Skeletal muscle satellite cell (primary cell): ENCODE data around the gene PAQR9. TPM values are rescaled to one million over a fixed set of nuclear protein-coding genes. Genes with fewer than 3 reads are reported as not detected.

ENCODE experiments used
- H3K27me3 ChIP-seq: 2 replicates; pipeline ENCODE4 v1.7.0; 2013; ENCODE audit warnings: low read length; ENCODE audit not compliant: control insufficient read depth, insufficient read depth
- H3K36me3 ChIP-seq: 2 replicates; pipeline ENCODE4 v1.7.0; 2013; ENCODE audit warnings: mild to moderate bottlenecking, control low read depth, low read length; ENCODE audit not compliant: insufficient read depth
- H3K4me1 ChIP-seq: 2 replicates; pipeline ENCODE4 v1.7.0; 2013; ENCODE audit warnings: low read length; ENCODE audit not compliant: control insufficient read depth, insufficient read depth
- H3K4me2 ChIP-seq: 2 replicates; pipeline ENCODE4 v1.7.0; 2013; ENCODE audit warnings: mild to moderate bottlenecking, low read length
- H3K4me3 ChIP-seq: 2 replicates; pipeline ENCODE4 v1.7.0; 2013; ENCODE audit warnings: low read length
- H3K9ac ChIP-seq: 2 replicates; pipeline ENCODE4 v1.7.0; 2013; ENCODE audit warnings: mild to moderate bottlenecking, low read depth, low read length, moderate library complexity
- H3K9me3 ChIP-seq: replicated peaks from 2 replicates; pipeline ENCODE4 v1.7.0; 2013; ENCODE audit warnings: mild to moderate bottlenecking, control low read depth, low read length
- total RNA-seq: library from RNA; depleted of rRNA; stranded (reverse); fragments of >200 nt; gene quantifications from 2 replicates; pipeline ENCODE4 v1.2.3, GENCODE V29; 2012; rRNA removed

The PAQR9 gene
- 0.22 TPM in 1 of 2 replicates, not detected in the other for total RNA-seq

GRCh38 chr3:142963516-142964448, at the start of gene PAQR9:
Gene PAQR9, minus strand, starts transcription at chr3:142963674. Its CDS starts 338 bp downstream, at chr3:142963336.
- Histone ChIP-seq H3K4me1 (peaks cover 3% of the 10 kb centered on the region), H3K4me2 (peak within 1 kb of the TSS; percentile 85), H3K36me3 (no peaks in the 10 kb centered on the region), H3K9ac (peak within 1 kb of the TSS; percentile 51), H3K4me3 (peak within 1 kb of the TSS; percentile 71), H3K27me3 (peaks cover 52% of the 10 kb centered on the region), H3K9me3 (no peaks in the 10 kb centered on the region)

GRCh38 chr3:143011705-143012104, 48.2 kb upstream of the PAQR9 start:
- Histone ChIP-seq H3K9me3 (no peaks in the 10 kb centered on the region), H3K9ac (no peak overlapping the region), H3K4me3 (no peak overlapping the region), H3K4me1 (peaks cover 11% of the 10 kb centered on the region), H3K27me3 (no peaks in the 10 kb centered on the region), H3K36me3 (peaks cover 11% of the 10 kb centered on the region), H3K4me2 (no peak overlapping the region)

GRCh38 chr3:143010024-143010423, 46.5 kb upstream of the PAQR9 start:
- peak overlapping the region; percentile 11 for H3K4me2 ChIP-seq
- H3K36me3 ChIP-seq = peaks cover 3% of the 10 kb centered on the region
- H3K27me3 ChIP-seq = no peaks in the 10 kb centered on the region
- no peak overlapping the region for H3K9ac ChIP-seq
- no peaks in the 10 kb centered on the region for H3K9me3 ChIP-seq
- peaks cover 11% of the 10 kb centered on the region for H3K4me1 ChIP-seq
- H3K4me3 ChIP-seq = no peak overlapping the region

- Histone ChIP-seq H3K36me3 (no peaks in the 10 kb centered on the region), H3K9ac (no peak overlapping the region), H3K9me3 (no peaks in the 10 kb centered on the region), H3K4me2 (peak overlapping the region; percentile 37), H3K4me3 (no peak overlapping the region), H3K4me1 (peaks cover 14% of the 10 kb centered on the region), H3K27me3 (no peaks in the 10 kb centered on the region)
Observed at GRCh38 chr3:143004823-143005222, 41.3 kb upstream of the PAQR9 start.

GRCh38 chr3:143002727-143003126, 39.3 kb upstream of the PAQR9 start:
- H3K27me3 ChIP-seq = no peaks in the 10 kb centered on the region
- H3K9ac ChIP-seq = peak overlapping the region; percentile 93
- H3K4me1 ChIP-seq = peaks cover 10% of the 10 kb centered on the region
- H3K9me3 ChIP-seq = no peaks in the 10 kb centered on the region
- peak overlapping the region; percentile 93 for H3K4me3 ChIP-seq
- no peaks in the 10 kb centered on the region for H3K36me3 ChIP-seq
- peak overlapping the region; percentile 92 for H3K4me2 ChIP-seq

GRCh38 chr3:143002083-143002712, 38.7 kb upstream of the PAQR9 start:
- Histone ChIP-seq H3K9ac (peak overlapping the region; percentile 93), H3K4me1 (peaks cover 10% of the 10 kb centered on the region), H3K9me3 (no peaks in the 10 kb centered on the region), H3K36me3 (no peaks in the 10 kb centered on the region), H3K4me3 (peak overlapping the region; percentile 93), H3K27me3 (no peaks in the 10 kb centered on the region), H3K4me2 (peak overlapping the region; percentile 92)

GRCh38 chr3:143001369-143002082, 38.1 kb upstream of the PAQR9 start, which contains the start of gene U2SURP:
Gene U2SURP, plus strand, starts transcription at chr3:143001570. Its CDS starts 59 bp downstream, at chr3:143001629.
- peak within 1 kb of the TSS; percentile 93 for H3K4me3 ChIP-seq
- no peaks in the 10 kb centered on the region for H3K36me3 ChIP-seq
- no peaks in the 10 kb centered on the region for H3K27me3 ChIP-seq
- H3K9ac ChIP-seq = peak within 1 kb of the TSS; percentile 93
- H3K4me2 ChIP-seq = peak within 1 kb of the TSS; percentile 92
- H3K4me1 ChIP-seq = peaks cover 10% of the 10 kb centered on the region
- no peaks in the 10 kb centered on the region for H3K9me3 ChIP-seq

- H3K4me1 ChIP-seq = peaks cover 10% of the 10 kb centered on the region
- no peaks in the 10 kb centered on the region for H3K36me3 ChIP-seq
- H3K27me3 ChIP-seq = no peaks in the 10 kb centered on the region
- H3K9me3 ChIP-seq = no peaks in the 10 kb centered on the region
- peak overlapping the region; percentile 93 for H3K4me3 ChIP-seq
- H3K4me2 ChIP-seq = peak overlapping the region; percentile 80
- peak overlapping the region; percentile 93 for H3K9ac ChIP-seq
Observed at GRCh38 chr3:143001034-143001368, 37.5 kb upstream of the PAQR9 start.

- H3K27me3 ChIP-seq = no peaks in the 10 kb centered on the region
- H3K4me3 ChIP-seq = peak overlapping the region; percentile 93
- peaks cover 10% of the 10 kb centered on the region for H3K4me1 ChIP-seq
- H3K4me2 ChIP-seq = peak overlapping the region; percentile 80
- H3K9me3 ChIP-seq = no peaks in the 10 kb centered on the region
- peak overlapping the region; percentile 93 for H3K9ac ChIP-seq
- no peaks in the 10 kb centered on the region for H3K36me3 ChIP-seq
Observed at GRCh38 chr3:143000528-143000927, 37.1 kb upstream of the PAQR9 start.

GRCh38 chr3:142999881-143000280, 36.4 kb upstream of the PAQR9 start:
- Histone ChIP-seq H3K9me3 (no peaks in the 10 kb centered on the region), H3K27me3 (no peaks in the 10 kb centered on the region), H3K9ac (peak overlapping the region; percentile 93), H3K4me2 (peak overlapping the region; percentile 80), H3K36me3 (no peaks in the 10 kb centered on the region), H3K4me3 (peak overlapping the region; percentile 93), H3K4me1 (peaks cover 10% of the 10 kb centered on the region)

- Histone ChIP-seq H3K27me3 (no peaks in the 10 kb centered on the region), H3K4me1 (peaks cover 7% of the 10 kb centered on the region), H3K36me3 (no peaks in the 10 kb centered on the region), H3K9ac (no peak overlapping the region), H3K4me3 (no peak overlapping the region), H3K4me2 (no peak overlapping the region), H3K9me3 (no peaks in the 10 kb centered on the region)
Observed at GRCh38 chr3:142998439-142998838, 35.0 kb upstream of the PAQR9 start.
